GM18873 (cell line): ENCODE measurements around the gene LBH.

ENCODE experiments used
- ATAC-seq: cut with Tn5 transposase; IDR thresholded peaks from one replicate; pipeline ENCODE4 v1.9.1; 2021; ENCODE audit warnings: mild to moderate bottlenecking, moderate library complexity, moderate number of reproducible peaks; ENCODE audit not compliant: unreplicated experiment, low FRiP score

LBH gene

GRCh38 chr2:30231212-30231995 is at the start of gene LBH:
Gene LBH (plus strand): TSS chr2:30231534. CDS start chr2:30231739, 205 bp downstream.
- ATAC-seq: peak; percentile 38

DNA sequence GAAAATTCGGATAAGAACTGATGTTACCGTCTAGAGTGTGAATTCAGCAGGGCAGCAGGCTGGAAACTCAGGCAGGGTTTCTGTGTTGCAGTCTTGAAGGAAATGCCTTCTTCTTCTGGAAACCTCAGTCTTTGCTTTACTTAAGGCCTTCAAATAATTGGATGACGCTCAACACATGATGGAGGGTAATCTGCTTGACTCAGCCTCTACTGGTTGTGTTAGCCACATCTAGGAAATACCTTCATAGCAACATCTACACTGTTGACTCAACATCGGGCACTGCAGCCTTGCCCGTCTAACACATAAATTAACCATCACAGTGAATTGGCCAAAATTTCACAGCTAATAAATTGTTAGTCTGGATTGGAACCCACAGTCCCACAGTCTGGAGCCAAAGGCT is 47.3 kb upstream of the LBH start:
- ATAC-seq: no peak

DNA sequence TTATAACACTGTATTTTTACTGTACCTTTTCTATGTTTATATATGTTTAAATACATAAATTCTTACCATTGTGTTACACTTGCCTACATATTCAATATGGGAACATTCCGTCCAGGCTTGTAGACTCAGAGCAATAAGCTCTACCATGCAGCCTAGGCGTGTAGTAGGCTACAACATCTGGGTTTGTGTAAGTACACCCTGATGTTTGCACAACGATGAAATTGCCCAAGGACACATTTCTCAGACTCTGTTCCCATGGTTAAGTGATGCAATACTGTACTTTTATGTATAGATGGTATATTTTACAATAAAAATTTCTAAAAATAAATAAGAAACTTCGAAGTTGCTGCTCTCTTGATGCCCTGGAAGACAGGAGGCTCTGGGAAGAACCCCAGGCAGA is 46.2 kb upstream of the LBH start:
- ATAC-seq: no peak

- no peak for ATAC-seq
Observed at GRCh38 chr2:30188292-30188691, 43.0 kb upstream of the LBH start.

DNA sequence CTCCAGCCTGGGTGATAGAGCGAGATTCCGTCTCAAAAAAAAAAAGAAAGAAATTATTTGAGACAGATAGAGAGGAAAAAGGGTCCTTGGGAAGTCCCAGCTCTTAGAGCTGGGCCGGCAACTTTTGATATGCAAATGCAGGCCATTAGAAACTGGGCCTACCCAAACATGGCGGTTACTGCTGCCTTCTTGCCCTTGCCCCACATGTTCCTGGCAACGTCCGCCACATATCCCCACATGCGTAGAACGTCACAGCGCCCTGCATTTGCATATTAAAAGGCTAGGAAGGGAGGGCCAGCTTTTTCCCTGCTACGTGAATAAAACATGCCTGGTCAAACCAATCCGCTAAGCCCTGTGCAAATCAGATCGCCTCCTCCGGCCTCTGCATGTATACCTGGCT is 40.7 kb upstream of the LBH start:
- ATAC-seq: no peak

DNA sequence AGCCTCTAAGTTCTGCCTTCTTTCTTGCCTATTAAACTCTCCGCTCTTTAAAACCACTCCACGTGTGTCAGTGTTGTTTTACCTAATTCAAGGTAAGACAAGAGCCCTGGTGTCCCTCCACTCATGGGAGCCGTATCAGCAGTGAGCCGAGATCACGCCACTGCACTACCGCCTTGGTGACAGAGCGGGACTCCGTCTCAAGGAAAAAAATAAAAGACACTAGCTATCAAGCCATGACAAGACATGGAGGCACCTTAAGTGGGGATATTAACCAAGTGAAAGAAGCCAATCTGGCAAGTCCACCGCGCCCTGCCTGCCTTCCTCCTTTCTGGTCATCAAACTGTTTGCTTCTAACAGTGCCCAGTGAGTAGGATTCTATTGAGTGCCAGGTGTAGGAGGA is 40.2 kb upstream of the LBH start:
- ATAC-seq: no peak

DNA sequence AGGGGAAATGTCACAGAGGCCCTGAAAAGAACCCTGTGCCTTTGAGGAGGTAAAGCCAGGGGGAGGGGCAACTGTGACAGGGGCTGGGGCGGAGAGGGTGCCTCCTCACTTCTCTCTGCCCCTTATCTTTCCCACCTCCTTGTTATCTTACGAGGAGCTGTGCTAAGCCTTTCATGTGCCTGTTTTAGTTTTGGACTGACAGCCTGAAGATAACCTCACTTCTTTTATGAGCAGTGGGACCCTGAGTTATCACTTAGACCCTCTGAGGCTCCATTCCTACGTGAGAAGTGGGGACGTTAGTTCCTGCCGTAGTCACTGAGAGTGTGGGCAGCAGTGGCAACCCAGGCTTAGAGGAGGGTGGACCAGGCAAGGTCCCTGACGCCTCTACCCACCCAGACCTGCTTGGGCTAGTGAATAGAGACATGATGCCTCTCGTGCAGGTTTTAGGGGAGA is 39.5 kb upstream of the LBH start:
- no peak for ATAC-seq

GRCh38 chr2:30192314-30192713 is 39.0 kb upstream of the LBH start:
- ATAC-seq: no peak

DNA sequence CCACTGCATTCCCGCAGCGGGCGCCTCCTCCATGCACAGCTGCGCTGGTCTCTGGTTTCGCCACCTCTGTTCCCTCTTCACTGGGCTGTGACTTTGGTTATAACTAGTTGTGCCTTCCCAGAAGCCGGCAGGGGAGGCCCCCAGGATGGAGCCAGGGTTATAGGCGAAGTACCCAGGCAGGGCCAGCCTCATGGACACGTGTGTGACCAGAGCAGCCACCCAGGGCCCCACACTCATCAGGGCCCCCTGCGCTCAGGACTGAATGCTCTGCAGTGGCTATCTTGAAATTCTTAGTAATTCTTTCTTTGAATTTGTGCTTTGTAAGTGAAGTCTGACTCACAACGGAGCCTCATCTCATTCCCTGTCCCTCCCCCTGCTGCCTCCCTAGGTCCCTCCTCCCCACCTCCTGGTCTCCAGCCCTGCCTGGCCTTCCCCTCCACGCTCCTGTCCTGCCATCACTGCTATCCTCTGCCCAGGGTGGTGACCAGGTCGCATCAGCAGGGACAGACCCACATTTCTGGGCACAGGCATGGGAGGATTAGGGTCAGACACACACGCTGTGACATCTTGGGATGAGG is 38.1 kb upstream of the LBH start:
- no peak for ATAC-seq

GRCh38 chr2:30194421-30194820 is 36.9 kb upstream of the LBH start:
- no peak for ATAC-seq

DNA sequence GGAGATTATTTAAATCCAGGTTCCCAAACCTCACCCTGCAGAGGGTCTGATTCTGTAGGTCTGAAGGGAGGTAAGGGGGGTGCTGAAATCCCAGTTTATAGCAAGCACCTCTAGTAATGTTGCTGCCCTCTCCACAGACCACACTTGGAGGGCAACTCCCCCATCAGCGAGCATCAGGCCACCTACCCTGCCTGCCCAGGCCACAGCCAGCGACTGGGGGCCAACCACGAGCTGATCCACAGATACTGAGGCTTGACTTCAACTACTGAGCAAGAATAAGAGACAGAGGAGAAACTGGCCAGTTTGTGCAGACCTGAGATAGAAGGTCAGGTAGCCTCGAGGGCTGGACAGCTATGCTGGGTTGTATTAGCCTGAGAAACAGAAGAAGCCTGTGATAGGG is 36.3 kb upstream of the LBH start:
- ATAC-seq: no peak

- ATAC-seq: no peak
Observed at GRCh38 chr2:30197570-30198192, 33.7 kb upstream of the LBH start.

- ATAC-seq: no peak
Observed at GRCh38 chr2:30201990-30202389, 29.3 kb upstream of the LBH start.

- no peak for ATAC-seq
Observed at GRCh38 chr2:30203156-30203555, 28.2 kb upstream of the LBH start.

DNA sequence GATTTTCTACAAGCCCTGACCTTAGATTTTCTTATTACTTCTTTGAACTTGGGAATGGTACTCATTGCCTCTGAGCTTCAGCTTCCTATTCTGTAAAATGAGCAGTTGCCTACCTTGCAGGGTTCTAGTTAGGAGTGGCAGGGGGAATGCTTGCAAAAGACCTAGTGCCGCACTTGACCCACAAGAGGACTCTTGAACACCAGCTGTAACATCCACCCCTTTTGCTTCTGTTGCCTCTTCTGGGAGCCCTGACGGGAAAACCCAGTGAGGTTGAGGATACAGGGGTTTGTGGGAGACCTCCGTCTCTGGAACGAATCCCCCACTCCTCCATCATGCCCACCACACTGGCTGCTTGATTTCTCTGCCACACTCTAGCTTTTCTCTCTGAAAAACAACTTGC is 27.1 kb upstream of the LBH start:
- no peak for ATAC-seq

GRCh38 chr2:30205456-30205855 is 25.9 kb upstream of the LBH start:
- ATAC-seq: no peak

DNA sequence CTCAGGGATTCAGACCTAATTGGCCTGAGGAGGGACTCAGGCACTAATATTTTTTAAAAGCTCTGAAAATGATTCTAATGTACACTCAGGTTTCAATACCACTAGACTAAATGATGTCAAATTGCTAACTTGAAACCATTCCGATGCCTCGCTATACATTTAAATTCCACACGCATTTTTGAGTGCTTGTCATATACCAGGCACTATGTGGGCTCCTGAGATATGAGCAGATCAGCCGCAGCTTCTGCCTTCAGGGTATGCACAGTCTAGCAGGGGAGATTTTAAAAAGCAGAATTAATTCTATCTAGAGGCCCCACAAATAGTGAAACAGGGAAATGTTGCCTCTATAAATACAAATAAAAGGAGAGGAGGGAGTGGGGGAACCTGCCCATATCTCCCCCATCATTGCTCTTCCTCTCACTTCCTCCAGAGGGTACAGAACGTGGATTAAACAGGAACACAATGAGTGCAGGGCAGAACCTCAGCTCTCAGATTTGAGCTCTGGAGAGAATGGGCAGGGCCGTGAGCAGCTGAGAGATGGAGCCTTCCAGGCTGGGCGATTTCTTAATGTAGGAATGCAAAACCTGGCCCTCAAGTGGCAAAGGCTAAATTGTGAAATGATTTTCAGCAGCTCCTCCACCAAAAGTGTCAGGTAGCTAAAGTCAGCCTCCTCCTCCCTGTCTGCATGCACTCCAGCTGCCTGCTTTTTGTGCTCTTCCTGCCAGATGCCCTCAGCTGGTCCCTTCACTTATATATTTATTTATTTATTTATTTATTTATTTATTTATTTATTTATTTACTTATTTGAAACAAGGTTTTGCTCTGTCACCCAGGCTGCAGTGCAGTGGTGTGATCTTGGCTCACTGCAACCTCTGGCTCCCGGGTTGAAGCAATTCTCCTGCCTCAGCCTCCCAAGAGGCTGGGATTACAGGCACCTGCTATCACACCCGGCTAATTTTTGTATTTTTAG is 24.6 kb upstream of the LBH start:
- ATAC-seq: no peak

DNA sequence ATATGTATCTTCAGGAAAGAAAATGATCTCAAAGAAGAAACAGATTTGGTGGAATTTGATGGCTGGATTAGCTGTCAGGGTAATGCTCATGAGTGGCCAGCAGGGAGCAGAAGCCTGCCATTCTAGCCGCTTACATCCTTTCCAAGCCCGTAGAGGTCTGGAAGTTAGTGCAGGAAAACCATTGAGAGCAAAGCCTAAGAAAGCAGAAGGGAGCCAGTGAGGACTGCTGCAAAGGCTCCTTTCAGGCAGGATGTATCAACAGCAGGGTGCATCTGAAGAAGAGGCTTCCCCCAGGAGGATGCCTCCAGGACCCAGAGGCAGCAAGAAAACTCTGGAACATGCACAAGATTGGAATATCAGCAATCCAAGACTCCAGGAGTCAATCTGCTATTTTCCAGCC is 22.9 kb upstream of the LBH start:
- no peak for ATAC-seq

DNA sequence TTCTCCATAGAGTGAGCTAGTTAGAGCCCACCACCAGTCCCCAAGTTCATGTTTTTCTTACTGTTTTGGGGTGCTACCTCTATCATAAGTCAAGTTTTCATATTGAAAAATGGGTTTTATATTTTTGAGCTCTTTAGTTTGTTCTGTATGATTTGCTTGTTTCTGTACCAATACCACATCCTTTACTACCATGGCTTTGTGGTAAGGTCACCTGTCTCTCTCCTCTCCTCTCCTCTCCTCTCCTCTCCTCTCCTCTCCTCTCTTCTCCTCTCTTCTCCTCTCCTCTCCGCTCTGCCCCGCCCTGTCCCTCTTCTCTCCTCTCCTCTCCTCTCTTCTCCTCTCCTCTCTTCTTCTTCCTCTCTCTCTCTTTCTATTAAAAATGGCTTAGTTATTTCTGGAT is 22.1 kb upstream of the LBH start:
- no peak for ATAC-seq

DNA sequence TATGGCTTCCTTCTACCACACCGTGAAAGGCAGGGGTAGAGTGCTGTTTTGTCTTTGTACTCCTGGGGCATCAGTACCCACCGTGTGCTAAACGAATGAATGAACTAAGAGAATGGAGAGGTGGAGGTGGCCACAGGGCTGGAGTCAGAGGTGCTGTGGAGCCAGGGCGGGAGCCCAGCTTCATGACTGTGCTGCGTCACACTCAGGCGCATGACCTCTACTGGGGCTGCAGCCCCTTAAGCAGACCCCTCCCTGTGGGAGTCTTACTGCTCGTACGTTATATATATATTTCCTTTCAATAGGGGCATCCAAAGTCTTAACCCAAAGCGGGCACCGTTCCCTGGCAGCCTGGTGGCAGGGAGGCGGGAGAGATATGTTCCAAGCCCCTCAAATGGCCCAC is 18.0 kb upstream of the LBH start:
- ATAC-seq: no peak
